Tibial artery (tissue), 4 donors: Measurements from ENCODE around the gene ST6GALNAC2.

Experiments
- DNase-seq, 2 donors: peaks; one replicate each; pipeline ENCODE4 v3.0.0-alpha.2; 2019
- H3K27ac ChIP-seq, 2 donors: fragments of 200-600 bp; sonication (generic) in 1 of 2; 1 replicate in 1 of 2; 2 replicates in 1 of 2; pipeline ENCODE4 v1.5.1; 2018 to 2019; ENCODE audit warnings: mild to moderate bottlenecking in 1 of 2
- H3K27me3 ChIP-seq, 2 donors: fragments of 200-600 bp; sonication (generic) in 1 of 2; one replicate each; pipeline versions ENCODE4 v1.5.1 to v1.6.0; 2016 to 2019
- H3K36me3 ChIP-seq, 3 donors: fragments of 200-600 bp; sonication (generic) in 2 of 3; one replicate each; pipeline ENCODE4 v1.5.1; 2016 to 2019; ENCODE audit warnings: mild to moderate bottlenecking in 2 of 3
- H3K4me1 ChIP-seq, 4 donors: fragments of 200-600 bp; sonication (generic) in 2 of 4; 1 replicate in 3 of 4; 2 replicates in 1 of 4; pipeline ENCODE4 v1.5.1; 2016 to 2019
- H3K4me3 ChIP-seq, 2 donors: fragments of 200-600 bp; sonication (generic) in 1 of 2; 1 replicate in 1 of 2; 2 replicates in 1 of 2; pipeline ENCODE4 v1.5.1; 2018 to 2019; ENCODE audit warnings: mild to moderate bottlenecking in 2 of 2
- H3K9me3 ChIP-seq, 3 donors: fragments of 200-600 bp; sonication (generic) in 1 of 3; one replicate each; pipeline ENCODE4 v1.5.1; 2016 to 2019
- intact Hi-C: fragments of 100-400 bp; cut with DNase I; formaldehyde crosslinking; loops from one replicate; pipeline ENCODE4 v1.15.0; 2023; ENCODE audit warnings: low total_unique reads
- TF ChIP-seq, protein P1 (sequence below), 2 experiments: fragments of 200-600 bp in 1 of 2; fragments of 450-650 bp in 1 of 2; IDR thresholded peaks; one replicate each; pipeline ENCODE4 v1.5.1; 2017 to 2019; ENCODE audit warnings: antibody characterized with exemption in 2 of 2, mild to moderate bottlenecking in 1 of 2, moderate library complexity in 1 of 2

Gene ST6GALNAC2

DNA sequence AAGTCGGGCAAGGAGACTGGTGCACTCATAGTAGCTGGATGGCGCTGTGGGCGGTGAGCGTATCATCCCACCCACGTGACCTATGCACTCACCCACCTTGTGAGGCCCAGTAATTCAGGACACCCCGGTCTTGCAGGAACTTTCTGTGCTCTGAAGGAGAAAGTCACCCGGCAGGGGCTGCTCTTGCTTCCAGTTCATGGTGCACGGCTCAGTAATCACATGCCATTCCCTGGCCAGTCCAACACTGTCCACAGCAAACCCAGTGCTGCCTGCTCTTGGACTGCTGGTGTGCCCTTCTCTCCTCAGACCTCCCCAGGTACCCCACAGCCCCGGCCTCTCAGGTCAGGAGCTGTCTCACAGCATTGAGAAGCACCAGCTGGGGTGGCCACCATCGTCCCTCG is 68.0 kb downstream of the ST6GALNAC2 start:
- no peak overlapping the region for H3K4me3 ChIP-seq
- no peaks in the 10 kb centered on the region for H3K9me3 ChIP-seq
- intact Hi-C loops = no loop called here
- H3K4me1 ChIP-seq = peaks cover 0 to 16% (median 4%) of the 10 kb centered on the region in 4 donors
- TF ChIP-seq, protein P1, sequence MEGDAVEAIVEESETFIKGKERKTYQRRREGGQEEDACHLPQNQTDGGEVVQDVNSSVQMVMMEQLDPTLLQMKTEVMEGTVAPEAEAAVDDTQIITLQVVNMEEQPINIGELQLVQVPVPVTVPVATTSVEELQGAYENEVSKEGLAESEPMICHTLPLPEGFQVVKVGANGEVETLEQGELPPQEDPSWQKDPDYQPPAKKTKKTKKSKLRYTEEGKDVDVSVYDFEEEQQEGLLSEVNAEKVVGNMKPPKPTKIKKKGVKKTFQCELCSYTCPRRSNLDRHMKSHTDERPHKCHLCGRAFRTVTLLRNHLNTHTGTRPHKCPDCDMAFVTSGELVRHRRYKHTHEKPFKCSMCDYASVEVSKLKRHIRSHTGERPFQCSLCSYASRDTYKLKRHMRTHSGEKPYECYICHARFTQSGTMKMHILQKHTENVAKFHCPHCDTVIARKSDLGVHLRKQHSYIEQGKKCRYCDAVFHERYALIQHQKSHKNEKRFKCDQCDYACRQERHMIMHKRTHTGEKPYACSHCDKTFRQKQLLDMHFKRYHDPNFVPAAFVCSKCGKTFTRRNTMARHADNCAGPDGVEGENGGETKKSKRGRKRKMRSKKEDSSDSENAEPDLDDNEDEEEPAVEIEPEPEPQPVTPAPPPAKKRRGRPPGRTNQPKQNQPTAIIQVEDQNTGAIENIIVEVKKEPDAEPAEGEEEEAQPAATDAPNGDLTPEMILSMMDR (IDR thresholded peaks at IDR 0.05) = no peak
- no peak for DNase-seq
- no peak overlapping the region for H3K27ac ChIP-seq
- no peaks in the 10 kb centered on the region for H3K36me3 ChIP-seq
- H3K27me3 ChIP-seq = peaks cover 0 to 37% of the 10 kb centered on the region in 2 donors
